Osteocyte (in vitro differentiated cells): Measurements from ENCODE around the gene CD6. TPM values are rescaled to one million over a fixed set of nuclear protein-coding genes. Genes with fewer than 3 reads are reported as not detected.

Experiments
- DNase-seq: peaks from one replicate; pipeline ENCODE4 v3.0.0; 2021; ENCODE audit warnings: mixed read lengths; ENCODE audit not compliant: unreplicated experiment; ENCODE audit errors: extremely low spot score
- H3K27ac Mint-ChIP-seq: one replicate; pipeline ENCODE4 v1.8.0; 2021; ENCODE audit warnings: mild to moderate bottlenecking, mixed read lengths; ENCODE audit not compliant: unreplicated experiment
- H3K27me3 Mint-ChIP-seq: one replicate; pipeline ENCODE4 v1.8.0; 2021; ENCODE audit warnings: mixed read lengths; ENCODE audit not compliant: unreplicated experiment
- H3K36me3 Mint-ChIP-seq: one replicate; pipeline ENCODE4 v1.8.0; 2021; ENCODE audit warnings: mixed read lengths; ENCODE audit not compliant: unreplicated experiment
- H3K4me1 Mint-ChIP-seq: one replicate; pipeline ENCODE4 v1.8.0; 2021; ENCODE audit warnings: mixed read lengths; ENCODE audit not compliant: unreplicated experiment
- H3K4me3 Mint-ChIP-seq: one replicate; pipeline ENCODE4 v1.8.0; 2021; ENCODE audit warnings: mild to moderate bottlenecking, moderate library complexity, mixed read lengths; ENCODE audit not compliant: unreplicated experiment
- H3K9me3 Mint-ChIP-seq: one replicate; pipeline ENCODE4 v1.8.0; 2021; ENCODE audit warnings: mixed read lengths; ENCODE audit not compliant: unreplicated experiment
- total RNA-seq: library from RNA; stranded (reverse); gene quantifications from 2 replicates; pipeline ENCODE4 v1.2.1, GENCODE V29; 2021
- TF ChIP-seq, protein P1 (sequence below): fragments of 200-600 bp; sonication (generic); IDR thresholded peaks from 2 replicates; pipeline ENCODE4 v1.5.0; 2021; ENCODE audit warnings: antibody characterized with exemption, mild to moderate bottlenecking, moderate library complexity

Gene CD6
- total RNA-seq, 1 donor from 2014 or later = not detected

DNA sequence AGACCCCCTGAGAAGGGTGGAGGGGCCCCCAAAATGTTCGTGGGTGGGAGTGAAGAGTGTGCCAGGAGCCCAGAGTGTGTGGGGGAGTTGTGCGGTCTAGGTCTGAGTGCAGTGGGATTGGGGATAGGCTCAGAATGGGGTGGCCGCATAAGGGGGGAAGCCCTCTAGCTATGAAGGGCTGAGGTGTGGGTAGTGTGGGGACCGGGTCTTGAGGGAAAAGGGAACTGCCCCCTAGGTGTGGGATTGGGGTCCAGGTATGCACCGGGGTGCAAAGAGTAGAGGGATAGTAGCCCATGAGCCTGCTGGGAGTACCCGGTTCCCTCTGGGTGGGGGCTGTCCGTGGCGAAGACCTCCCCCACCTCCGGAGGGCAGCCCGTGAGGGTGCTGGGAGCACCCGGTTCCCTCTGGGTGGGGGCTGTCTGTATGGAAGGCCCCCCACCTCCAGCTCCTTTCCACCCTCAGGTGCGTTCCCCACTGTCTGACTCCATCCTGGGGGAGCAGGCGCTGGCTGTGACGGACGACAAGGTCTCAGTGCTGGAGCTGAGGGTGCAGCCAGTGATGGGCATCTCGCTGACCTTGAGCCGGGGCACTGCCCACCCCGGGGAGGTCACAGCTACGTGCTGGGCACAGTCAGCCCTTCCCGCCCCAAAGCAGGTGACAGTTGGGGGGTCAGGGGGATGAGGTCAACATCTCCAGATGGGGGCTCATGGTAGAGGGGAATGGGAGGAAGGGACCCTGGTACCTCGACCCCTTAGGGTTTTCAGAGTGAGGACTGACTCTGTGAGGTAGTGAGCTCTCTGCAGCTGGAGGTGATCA lies 36.5 kb upstream of the CD6 start:
- TF ChIP-seq, protein P1, sequence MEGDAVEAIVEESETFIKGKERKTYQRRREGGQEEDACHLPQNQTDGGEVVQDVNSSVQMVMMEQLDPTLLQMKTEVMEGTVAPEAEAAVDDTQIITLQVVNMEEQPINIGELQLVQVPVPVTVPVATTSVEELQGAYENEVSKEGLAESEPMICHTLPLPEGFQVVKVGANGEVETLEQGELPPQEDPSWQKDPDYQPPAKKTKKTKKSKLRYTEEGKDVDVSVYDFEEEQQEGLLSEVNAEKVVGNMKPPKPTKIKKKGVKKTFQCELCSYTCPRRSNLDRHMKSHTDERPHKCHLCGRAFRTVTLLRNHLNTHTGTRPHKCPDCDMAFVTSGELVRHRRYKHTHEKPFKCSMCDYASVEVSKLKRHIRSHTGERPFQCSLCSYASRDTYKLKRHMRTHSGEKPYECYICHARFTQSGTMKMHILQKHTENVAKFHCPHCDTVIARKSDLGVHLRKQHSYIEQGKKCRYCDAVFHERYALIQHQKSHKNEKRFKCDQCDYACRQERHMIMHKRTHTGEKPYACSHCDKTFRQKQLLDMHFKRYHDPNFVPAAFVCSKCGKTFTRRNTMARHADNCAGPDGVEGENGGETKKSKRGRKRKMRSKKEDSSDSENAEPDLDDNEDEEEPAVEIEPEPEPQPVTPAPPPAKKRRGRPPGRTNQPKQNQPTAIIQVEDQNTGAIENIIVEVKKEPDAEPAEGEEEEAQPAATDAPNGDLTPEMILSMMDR = no peak
- DNase-seq = no peak
- H3K27ac Mint-ChIP-seq = no peak overlapping the region
- H3K27me3 Mint-ChIP-seq = no peaks in the 10 kb centered on the region
- peaks cover 15% of the 10 kb centered on the region for H3K36me3 Mint-ChIP-seq
- no peaks in the 10 kb centered on the region for H3K9me3 Mint-ChIP-seq
- H3K4me3 Mint-ChIP-seq = no peak overlapping the region
- H3K4me1 Mint-ChIP-seq = peaks cover 8% of the 10 kb centered on the region

DNA sequence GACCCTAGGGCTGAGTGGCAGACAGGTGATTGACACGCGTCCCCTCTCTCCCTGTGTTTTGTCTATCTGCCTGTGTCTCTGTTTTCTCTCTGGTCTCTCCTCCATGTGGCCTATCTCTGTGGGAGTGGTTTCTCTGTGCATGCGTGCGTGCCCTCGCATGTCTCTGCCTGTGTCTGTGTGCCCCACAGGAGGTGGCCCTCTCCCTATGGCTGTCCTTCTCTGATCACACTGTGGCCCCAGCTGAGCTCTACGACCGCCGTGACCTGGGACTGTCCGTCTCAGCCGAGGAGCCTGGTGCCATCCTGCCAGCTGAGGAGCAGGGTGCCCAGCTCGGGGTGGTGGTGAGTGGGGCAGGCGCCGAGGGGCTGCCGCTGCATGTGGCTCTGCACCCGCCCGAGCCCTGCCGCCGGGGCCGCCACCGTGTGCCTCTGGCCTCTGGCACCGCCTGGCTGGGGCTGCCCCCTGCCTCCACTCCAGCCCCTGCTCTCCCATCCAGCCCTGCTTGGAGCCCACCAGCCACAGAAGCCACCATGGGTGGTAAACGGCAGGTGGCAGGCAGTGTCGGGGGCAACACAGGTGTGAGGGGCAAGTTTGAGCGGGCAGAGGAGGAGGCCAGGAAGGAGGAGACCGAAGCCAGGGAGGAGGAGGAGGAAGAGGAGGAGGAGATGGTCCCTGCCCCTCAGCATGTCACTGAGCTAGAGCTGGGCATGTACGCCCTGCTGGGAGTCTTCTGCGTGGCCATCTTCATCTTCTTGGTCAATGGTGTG lies 35.6 kb upstream of the CD6 start:
- H3K4me3 Mint-ChIP-seq = no peak overlapping the region
- no peak for DNase-seq
- H3K27me3 Mint-ChIP-seq = no peaks in the 10 kb centered on the region
- TF ChIP-seq, protein P1 = no peak
- H3K36me3 Mint-ChIP-seq = peaks cover 13% of the 10 kb centered on the region
- no peaks in the 10 kb centered on the region for H3K9me3 Mint-ChIP-seq
- H3K4me1 Mint-ChIP-seq = peaks cover 8% of the 10 kb centered on the region
- no peak overlapping the region for H3K27ac Mint-ChIP-seq

DNA sequence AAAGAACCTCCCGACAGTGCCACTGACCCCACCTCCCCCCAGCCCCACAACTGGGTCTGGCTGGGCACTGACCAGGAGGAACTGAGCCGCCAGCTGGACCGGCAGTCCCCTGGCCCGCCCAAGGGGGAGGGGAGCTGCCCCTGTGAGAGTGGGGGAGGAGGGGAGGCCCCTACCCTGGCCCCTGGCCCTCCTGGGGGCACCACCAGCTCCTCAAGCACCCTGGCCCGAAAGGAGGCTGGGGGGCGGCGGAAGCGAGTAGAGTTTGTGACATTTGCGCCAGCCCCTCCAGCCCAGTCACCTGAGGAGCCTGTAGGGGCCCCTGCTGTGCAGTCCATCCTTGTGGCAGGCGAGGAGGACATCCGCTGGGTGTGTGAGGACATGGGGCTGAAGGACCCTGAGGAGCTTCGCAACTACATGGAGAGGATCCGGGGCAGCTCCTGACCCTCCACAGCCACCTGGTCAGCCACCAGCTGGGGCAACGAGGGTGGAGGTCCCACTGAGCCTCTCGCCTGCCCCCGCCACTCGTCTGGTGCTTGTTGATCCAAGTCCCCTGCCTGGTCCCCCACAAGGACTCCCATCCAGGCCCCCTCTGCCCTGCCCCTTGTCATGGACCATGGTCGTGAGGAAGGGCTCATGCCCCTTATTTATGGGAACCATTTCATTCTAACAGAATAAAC lies 34.9 kb upstream of the CD6 start:
- H3K9me3 Mint-ChIP-seq = no peaks in the 10 kb centered on the region
- H3K36me3 Mint-ChIP-seq = peaks cover 19% of the 10 kb centered on the region
- no peak overlapping the region for H3K4me3 Mint-ChIP-seq
- no peaks in the 10 kb centered on the region for H3K27me3 Mint-ChIP-seq
- peaks cover 8% of the 10 kb centered on the region for H3K4me1 Mint-ChIP-seq
- no peak overlapping the region for H3K27ac Mint-ChIP-seq
- no peak for DNase-seq
- TF ChIP-seq, protein P1 = no peak

DNA sequence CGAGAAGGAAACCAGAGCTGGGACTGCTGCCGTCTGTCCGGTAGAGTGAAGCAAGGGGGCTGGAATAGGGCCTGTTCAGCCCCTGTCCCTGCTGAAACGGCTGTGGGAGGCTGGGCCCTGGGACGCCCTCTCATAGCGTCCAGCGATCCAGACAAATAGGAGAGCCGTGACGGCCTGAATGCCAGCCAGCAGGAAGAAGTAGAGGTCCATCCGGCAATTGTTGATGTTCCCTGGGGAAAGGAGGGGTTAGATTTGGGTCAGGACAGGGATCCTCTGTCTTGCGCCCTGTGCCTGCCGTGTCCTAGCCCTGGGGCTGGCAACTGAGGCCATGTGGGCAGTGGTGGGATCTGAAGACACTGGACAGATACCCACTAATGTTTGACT lies 34.3 kb upstream of the CD6 start:
- H3K27ac Mint-ChIP-seq = no peak overlapping the region
- H3K4me1 Mint-ChIP-seq = peaks cover 8% of the 10 kb centered on the region
- no peaks in the 10 kb centered on the region for H3K9me3 Mint-ChIP-seq
- H3K27me3 Mint-ChIP-seq = no peaks in the 10 kb centered on the region
- DNase-seq = no peak
- TF ChIP-seq, protein P1 = no peak
- H3K36me3 Mint-ChIP-seq = peaks cover 18% of the 10 kb centered on the region
- no peak overlapping the region for H3K4me3 Mint-ChIP-seq

DNA sequence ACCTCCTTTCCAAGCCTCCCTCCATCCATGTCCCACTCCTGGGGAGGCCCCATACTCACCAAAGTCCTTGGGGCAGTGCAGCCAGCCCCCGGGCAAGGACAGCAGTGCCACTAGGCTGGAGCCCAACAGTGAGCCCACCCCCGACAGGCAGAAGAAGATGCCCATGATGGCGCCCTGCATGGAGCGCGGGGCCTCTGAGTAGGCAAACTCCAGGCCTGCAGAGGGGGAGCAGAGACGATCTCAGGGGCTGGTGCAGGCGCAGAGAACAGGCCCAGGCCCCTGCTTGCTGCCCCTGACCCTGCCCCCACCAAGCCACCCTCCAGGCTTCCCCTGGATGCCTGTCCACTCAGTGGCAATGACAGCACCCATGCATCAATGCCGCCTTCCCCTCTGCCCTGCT lies 33.7 kb upstream of the CD6 start:
- DNase-seq = no peak
- H3K4me3 Mint-ChIP-seq = no peak overlapping the region
- H3K27me3 Mint-ChIP-seq = no peaks in the 10 kb centered on the region
- TF ChIP-seq, protein P1 = no peak
- peaks cover 16% of the 10 kb centered on the region for H3K36me3 Mint-ChIP-seq
- H3K27ac Mint-ChIP-seq = no peak overlapping the region
- H3K4me1 Mint-ChIP-seq = peaks cover 5% of the 10 kb centered on the region
- no peaks in the 10 kb centered on the region for H3K9me3 Mint-ChIP-seq
